GM13977 (cell line): ENCODE measurements around the gene ZNF664.

Experiments used
- DNase-seq: peaks from one replicate; pipeline ENCODE4 v3.0.0; 2012; ENCODE audit warnings: low spot score
- CTCF ChIP-seq: IDR thresholded peaks from 2 replicates; pipeline ENCODE4 v1.5.1; 2012; ENCODE audit warnings: mild to moderate bottlenecking, control low read depth; ENCODE audit not compliant: insufficient read depth; ENCODE audit errors: extremely low read depth, missing control alignments
- in situ Hi-C: fragments of 300-500 bp; cut with MboI; formaldehyde crosslinking; loops from one replicate; pipeline ENCODE4 v1.12.0; 2022; ENCODE audit warnings: low sequenced_read_pairs, low pct_unique_long_range_greater_than_20kb, mixed read lengths, inconsistent platforms; ENCODE audit not compliant: unreplicated experiment

Gene ZNF664

GRCh38 chr12:123972457-123973401 is at the start of gene ZNF664, which contains the start of gene CCDC92:
TSS of gene ZNF664 (plus strand) at chr12:123973215. CDS start at chr12:124012145, 38,930 bp downstream.
TSS of gene CCDC92 (minus strand) at chr12:123972831. CDS start at chr12:123944305, 28,526 bp downstream.
- peak; percentile 45 for TF ChIP-seq CTCF
- in situ Hi-C loops, result no loop called here
- peak; percentile 99 for DNase-seq

- DNase-seq, result no peak
- TF ChIP-seq CTCF, result no peak
- in situ Hi-C loops, result no loop called here
Observed at GRCh38 chr12:123923927-123924326, 49.1 kb upstream of the ZNF664 start.

DNA sequence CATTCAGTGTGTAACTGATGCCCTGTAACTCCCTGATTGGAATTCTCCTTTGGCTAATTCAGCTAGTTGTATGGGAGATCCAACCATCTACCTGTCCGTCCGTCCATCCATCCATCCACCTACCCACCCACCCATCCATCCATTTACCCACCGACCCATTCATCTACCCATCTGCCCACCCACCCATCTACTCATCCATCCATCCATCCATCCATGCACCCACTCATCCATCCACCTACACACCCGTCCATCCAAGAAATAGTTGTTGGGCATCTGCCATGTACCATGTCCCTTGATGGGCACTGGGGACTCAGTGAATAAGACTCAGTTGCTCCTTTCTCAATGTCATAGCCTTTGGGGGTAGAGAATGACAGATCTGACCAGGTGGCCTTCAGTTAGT is 48.5 kb upstream of the ZNF664 start:
- no peak for DNase-seq
- TF ChIP-seq CTCF, result no peak
- in situ Hi-C loops, result no loop called here

GRCh38 chr12:123928274-123928865 is 44.6 kb upstream of the ZNF664 start:
- TF ChIP-seq CTCF, result no peak
- DNase-seq, result no peak
- in situ Hi-C loops, result no loop called here

- in situ Hi-C loops, result no loop called here
- no peak for DNase-seq
Observed at GRCh38 chr12:123928897-123929296, 44.1 kb upstream of the ZNF664 start.

More at GRCh38 chr12:123928897-123929296, 44.1 kb upstream of the ZNF664 start:
- no peak for TF ChIP-seq CTCF
